Neural cell (in vitro differentiated cells): Measurements from ENCODE around the gene IRF2BPL. TPM values are rescaled to one million over a fixed set of nuclear protein-coding genes. Genes with fewer than 3 reads are reported as not detected.

Source experiments
- H2AFZ ChIP-seq: fragments of 200-600, 300-800 bp; sonication (generic), shearing (Covaris generic); 2 replicates; pipeline ENCODE4 v1.6.0; 2014; ENCODE audit warnings: low read depth, mild to moderate bottlenecking, antibody characterized with exemption, low read length, moderate library complexity
- H3F3A ChIP-seq: fragments of 200-600 bp; shearing (Covaris generic); 2 replicates; pipeline ENCODE4 v1.6.1; 2016; ENCODE audit warnings: mild to moderate bottlenecking, moderate library complexity, mixed read lengths, antibody characterized with exemption, low read length; ENCODE audit not compliant: insufficient read depth, poor library complexity, severe bottlenecking
- H3K27ac ChIP-seq: fragments of 200-600, 300-800 bp; sonication (generic), shearing (Covaris generic); 2 replicates; pipeline ENCODE4 v1.5.1; 2014; ENCODE audit warnings: mild to moderate bottlenecking, low read length, moderate library complexity
- H3K27me3 ChIP-seq: fragments of 300-800, 200-600 bp; sonication (generic), shearing (Covaris generic); 2 replicates; pipeline ENCODE4 v1.6.0; 2014; ENCODE audit warnings: mild to moderate bottlenecking, low read depth, low read length, moderate library complexity; ENCODE audit not compliant: insufficient read depth
- H3K36me3 ChIP-seq: fragments of 300-800, 200-600 bp; sonication (generic), shearing (Covaris generic); 2 replicates; pipeline ENCODE4 v1.5.1; 2014; ENCODE audit warnings: mild to moderate bottlenecking, antibody characterized with exemption, low read length, moderate library complexity; ENCODE audit not compliant: insufficient read depth
- H3K4me2 ChIP-seq: fragments of 300-800, 200-600 bp; sonication (generic), shearing (Covaris generic); 2 replicates; pipeline ENCODE4 v1.6.0; 2014; ENCODE audit warnings: mild to moderate bottlenecking, low read length
- H3K4me3 ChIP-seq: fragments of 300-800, 200-600 bp; sonication (generic), shearing (Covaris generic); 2 replicates; pipeline ENCODE4 v1.5.1; 2014; ENCODE audit warnings: mild to moderate bottlenecking, low read length, moderate library complexity
- H3K79me2 ChIP-seq: fragments of 200-600 bp; shearing (Covaris generic); replicated peaks from 2 replicates; pipeline ENCODE4 v1.6.0; 2014; ENCODE audit warnings: mild to moderate bottlenecking, low read length, moderate library complexity; ENCODE audit not compliant: insufficient read depth
- H3K9ac ChIP-seq: fragments of 300-800, 200-600 bp; sonication (generic), shearing (Covaris generic); 2 replicates; pipeline ENCODE4 v1.6.1; 2016; ENCODE audit warnings: mild to moderate bottlenecking, low read length, mixed read lengths
- H3K9me2 ChIP-seq: fragments of 200-600 bp; shearing (Covaris generic); 2 replicates; pipeline ENCODE4 v1.6.1; 2016; ENCODE audit warnings: mild to moderate bottlenecking, low read length, mixed read lengths; ENCODE audit not compliant: insufficient read depth
- H3K9me3 ChIP-seq: fragments of 200-600, 300-800 bp; sonication (generic), shearing (Covaris generic); 2 replicates; pipeline ENCODE4 v1.6.1; 2016; ENCODE audit warnings: mild to moderate bottlenecking, mixed run types, low read length, moderate library complexity, mixed read lengths
- H4K20me1 ChIP-seq: fragments of 200-600 bp; shearing (Covaris generic); 2 replicates; pipeline ENCODE4 v1.6.1; 2016; ENCODE audit warnings: mild to moderate bottlenecking, mixed run types; ENCODE audit not compliant: insufficient read depth
- CTCF ChIP-seq: fragments of 450-650 bp; IDR thresholded peaks from 2 replicates; pipeline ENCODE4 v1.5.1; 2014; ENCODE audit warnings: antibody characterized with exemption, mild to moderate bottlenecking, moderate library complexity; ENCODE audit not compliant: poor library complexity, severe bottlenecking
- EP300 ChIP-seq: fragments of 450-650 bp; conservative IDR thresholded peaks from 2 replicates; pipeline ENCODE4 v1.6.1; 2014; ENCODE audit warnings: antibody characterized with exemption, mild to moderate bottlenecking, moderate library complexity; ENCODE audit not compliant: poor library complexity, severe bottlenecking
- EZH2 ChIP-seq: fragments of 200-600, 300-800 bp; shearing (Covaris generic), sonication (generic); IDR thresholded peaks from 2 replicates; pipeline ENCODE4 v1.6.1; 2014; ENCODE audit warnings: antibody characterized with exemption, low read length, borderline replicate concordance, mild to moderate bottlenecking; ENCODE audit not compliant: insufficient read depth, poor library complexity, severe bottlenecking
- MXI1 ChIP-seq: fragments of 450-650 bp; conservative IDR thresholded peaks from 2 replicates; pipeline ENCODE4 v1.6.1; 2014; ENCODE audit warnings: antibody characterized with exemption, mild to moderate bottlenecking; ENCODE audit not compliant: poor library complexity, severe bottlenecking
- POLR2AphosphoS5 ChIP-seq: IDR thresholded peaks from 2 replicates; pipeline ENCODE4 v1.6.1; 2012
- RAD21 ChIP-seq: fragments of 450-650 bp; conservative IDR thresholded peaks from 2 replicates; pipeline ENCODE4 v1.6.1; 2014; ENCODE audit warnings: antibody characterized with exemption, mild to moderate bottlenecking, moderate library complexity
- REST ChIP-seq: IDR thresholded peaks from 2 replicates; pipeline ENCODE4 v1.6.1; 2012; ENCODE audit warnings: borderline replicate concordance
- SMC3 ChIP-seq: fragments of 450-650 bp; conservative IDR thresholded peaks from 2 replicates; pipeline ENCODE4 v1.6.1; 2014; ENCODE audit warnings: antibody characterized with exemption, mild to moderate bottlenecking, moderate library complexity; ENCODE audit not compliant: poor library complexity
- TAF1 ChIP-seq: IDR thresholded peaks from 2 replicates; pipeline ENCODE4 v1.6.1; 2012; ENCODE audit warnings: low read depth
- polyA plus RNA-seq: library from polyadenylated mRNA; depleted of rRNA; stranded (reverse); fragments of >200 nt; gene quantifications from 2 replicates; pipeline ENCODE4 v1.2.3, GENCODE V29; 2014

The IRF2BPL gene
- polyA plus RNA-seq, 1 donor from 2014 or later, result 42.9 TPM

GRCh38 chr14:77004711-77005460, 23.6 kb downstream of the IRF2BPL start:
- no peak overlapping the region for H3K9ac ChIP-seq
- H3K27ac ChIP-seq, result no peak overlapping the region
- H3K9me2 ChIP-seq, result no peaks in the 10 kb centered on the region
- no peaks in the 10 kb centered on the region for H4K20me1 ChIP-seq
- peaks cover 8% of the 10 kb centered on the region for H3F3A ChIP-seq
- no peak overlapping the region for H3K4me3 ChIP-seq
- no peaks in the 10 kb centered on the region for H3K9me3 ChIP-seq
- no peaks in the 10 kb centered on the region for H3K36me3 ChIP-seq
- TF ChIP-seq REST (no peak), EP300 (no peak), EZH2 (no peak), MXI1 (no peak), POLR2AphosphoS5 (no peak), TAF1 (no peak), RAD21 (no peak), CTCF (no peak), SMC3 (no peak)
- H3K27me3 ChIP-seq, result no peaks in the 10 kb centered on the region
- no peaks in the 10 kb centered on the region for H3K79me2 ChIP-seq
- H3K4me2 ChIP-seq, result no peak overlapping the region
- no peak overlapping the region for H2AFZ ChIP-seq

GRCh38 chr14:77003960-77004710, 24.4 kb downstream of the IRF2BPL start:
- Histone ChIP-seq H3K4me2 (no peak overlapping the region), H3K9ac (no peak overlapping the region), H2AFZ (no peak overlapping the region), H3K9me3 (no peaks in the 10 kb centered on the region), H3K27me3 (no peaks in the 10 kb centered on the region), H3K9me2 (no peaks in the 10 kb centered on the region), H3K27ac (no peak overlapping the region), H3K4me3 (no peak overlapping the region), H3F3A (peaks cover 8% of the 10 kb centered on the region), H4K20me1 (no peaks in the 10 kb centered on the region), H3K79me2 (no peaks in the 10 kb centered on the region), H3K36me3 (no peaks in the 10 kb centered on the region)
- no peak for TF ChIP-seq EP300
- no peak for TF ChIP-seq EZH2
- TF ChIP-seq REST, result no peak
- no peak for TF ChIP-seq TAF1
- no peak for TF ChIP-seq MXI1
- no peak for TF ChIP-seq CTCF
- TF ChIP-seq SMC3, result no peak
- TF ChIP-seq POLR2AphosphoS5, result no peak
- no peak for TF ChIP-seq RAD21
